ENCODE results near the gene PUS10. TPM values are rescaled to one million over a fixed set of nuclear protein-coding genes. Genes with fewer than 3 reads are reported as not detected.

The PUS10 gene
- total and polyA plus RNA-seq, 3 experiments from 2014 or later = 2.8 to 10.5 (median 10.0) TPM

DNA sequence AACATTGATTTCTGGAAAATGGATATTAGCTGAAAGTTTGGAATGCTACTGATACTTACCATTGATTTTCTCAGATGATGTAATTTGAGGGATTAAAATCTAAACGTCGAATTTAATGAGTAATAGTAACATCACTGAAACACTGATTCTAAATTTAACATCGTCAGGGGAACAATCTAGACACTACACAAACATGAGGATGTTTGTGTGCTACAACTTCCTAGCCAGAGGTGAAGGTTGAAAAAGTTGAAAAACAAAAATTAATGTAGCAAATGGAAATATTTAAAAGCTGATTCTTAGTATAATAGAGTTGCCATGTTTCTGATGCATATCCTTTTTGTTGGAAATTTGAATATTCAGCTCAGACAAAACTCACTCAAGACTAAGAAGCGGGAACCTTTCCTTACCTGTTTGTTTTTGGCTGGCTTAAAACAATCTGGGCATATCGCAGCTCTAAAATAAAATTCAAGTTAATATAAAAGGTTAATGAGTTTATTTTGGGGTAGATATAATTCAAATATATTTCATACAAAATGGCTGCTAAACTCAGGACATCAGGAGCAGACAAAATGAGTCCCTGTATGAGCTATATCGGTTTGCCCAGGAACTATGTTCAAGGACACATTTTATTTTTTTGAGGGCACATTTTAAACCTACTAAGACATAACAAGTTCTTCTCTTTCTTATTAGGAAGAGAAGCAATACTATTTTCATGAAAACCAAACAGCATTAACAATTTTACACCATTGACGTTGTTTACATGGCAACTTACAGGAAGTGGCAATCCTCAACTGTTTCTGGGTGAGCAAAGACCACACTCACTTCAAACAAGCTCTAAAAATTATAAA, 53.2 kb downstream of the PUS10 start:
- Mint-ChIP-seq H3K36me3 (peaks cover 5 to 21% (median 10%) of the 10 kb centered on the region in 3 donors), H3K27ac (peak overlapping the region; percentile 78 to 94 (median 92)), H3K4me1 (peaks cover 41 to 50% (median 50%) of the 10 kb centered on the region in 3 donors), H3K4me3 (peak overlapping the region in 6 of 7 donors; percentile 43 to 78 (median 58)), H3K27me3 (no peaks in the 10 kb centered on the region), H3K9me3 (peaks cover 0 to 8% (median 2%) of the 10 kb centered on the region in 5 donors)
- ChIA-PET CTCF (interaction anchor here (1.2 to 3.5 kb wide), 4 partner anchors 11 to 84 kb away, joined by 3 to 16 read pairs (median 4); partner anchors contain the start of gene REL), POLR2A (interaction anchor here (0.7 to 1.9 kb wide), 4 partner anchors 28 to 84 kb away, joined by 3 to 13 read pairs (median 5); partner anchors contain the start of gene REL)
- peak in 3 of 5 donors; percentile 50 to 57 (median 52) for DNase-seq
- H3K36me3 ChIP-seq (ENCODE audit: insufficient read depth, low read length) = no peaks in the 10 kb centered on the region
- no peaks in the 10 kb centered on the region for H3K27me3 ChIP-seq (ENCODE audit: insufficient read depth, low read length, poor library complexity, severe bottlenecking)
- H3K9me3 ChIP-seq (ENCODE audit: low read length) = no peaks in the 10 kb centered on the region
- peak overlapping the region; percentile 30 for H3K27ac ChIP-seq (ENCODE audit: low read depth, low read length)
- peaks cover 35% of the 10 kb centered on the region for H3K4me1 ChIP-seq (ENCODE audit: insufficient read depth, low read length)
- H3K4me3 ChIP-seq (ENCODE audit: low read length) = no peak overlapping the region

DNA sequence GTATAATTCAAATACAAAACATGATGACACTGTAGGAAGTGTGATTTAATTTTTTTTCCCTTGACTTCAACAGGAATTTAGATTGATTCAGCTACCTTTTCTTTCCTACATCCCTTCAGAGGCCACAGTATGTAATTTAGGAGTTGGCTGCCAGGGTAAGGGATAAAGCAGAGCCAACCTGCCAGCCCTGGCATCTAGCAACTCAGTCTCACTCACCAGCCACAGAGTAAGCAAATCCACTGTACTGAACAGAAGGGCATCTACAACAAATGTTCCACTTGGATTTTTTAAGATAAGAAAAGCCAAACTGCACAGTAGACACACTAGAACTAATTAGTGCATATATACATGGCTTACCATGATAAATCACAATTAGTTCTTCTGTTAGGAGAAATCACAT, 54.9 kb downstream of the PUS10 start:
- Histone ChIP-seq H3K4me3 (ENCODE audit: low read length) (no peak overlapping the region), H3K27ac (ENCODE audit: low read depth, low read length) (no peak overlapping the region), H3K4me1 (ENCODE audit: insufficient read depth, low read length) (peaks cover 35% of the 10 kb centered on the region), H3K36me3 (ENCODE audit: insufficient read depth, low read length) (no peaks in the 10 kb centered on the region), H3K27me3 (ENCODE audit: insufficient read depth, low read length, poor library complexity, severe bottlenecking) (no peaks in the 10 kb centered on the region), H3K9me3 (ENCODE audit: low read length) (no peaks in the 10 kb centered on the region)
- peaks cover 5 to 23% (median 13%) of the 10 kb centered on the region in 3 donors for H3K36me3 Mint-ChIP-seq
- no peak overlapping the region for H3K4me3 Mint-ChIP-seq
- peaks cover 39 to 50% (median 50%) of the 10 kb centered on the region in 3 donors for H3K4me1 Mint-ChIP-seq
- DNase-seq = no peak
- ChIA-PET CTCF (no interaction called here), POLR2A (interaction anchor here (0.5 kb wide), 1 partner anchor 159 kb away, joined by 5 read pairs; no protein-coding TSS in a partner anchor)
- peak overlapping the region in 5 of 8 donors; percentile 1 to 50 (median 35) for H3K27ac Mint-ChIP-seq
- no peaks in the 10 kb centered on the region for H3K27me3 Mint-ChIP-seq
- peaks cover 0 to 8% (median 2%) of the 10 kb centered on the region in 5 donors for H3K9me3 Mint-ChIP-seq

DNA sequence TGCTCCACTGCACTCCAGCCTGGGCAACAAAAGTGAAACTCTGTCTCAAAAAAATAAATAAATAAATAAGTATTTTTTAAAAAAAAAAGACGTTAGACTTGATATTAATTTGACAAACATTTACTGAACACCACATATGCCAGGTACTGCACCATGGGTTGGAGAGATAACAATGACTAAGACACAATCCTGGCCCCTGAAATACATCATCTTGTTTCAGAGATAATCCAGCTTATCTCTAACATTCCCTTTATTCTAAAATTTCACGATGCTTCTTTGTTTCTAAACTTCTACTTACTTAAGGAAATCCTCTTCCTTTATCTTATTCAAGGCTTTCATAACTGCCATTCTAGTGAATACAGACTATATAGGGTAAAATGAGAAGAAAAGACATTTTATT, 55.5 kb downstream of the PUS10 start:
- DNase-seq = no peak
- ChIA-PET POLR2A (interaction anchor here (0.5 kb wide), 1 partner anchor 158 kb away, joined by 5 read pairs; no protein-coding TSS in a partner anchor), CTCF (no interaction called here)
- no peak overlapping the region for H3K4me3 Mint-ChIP-seq
- H3K9me3 ChIP-seq (ENCODE audit: low read length) = no peaks in the 10 kb centered on the region
- no peak overlapping the region for H3K27ac ChIP-seq (ENCODE audit: low read depth, low read length)
- no peaks in the 10 kb centered on the region for H3K36me3 ChIP-seq (ENCODE audit: insufficient read depth, low read length)
- H3K9me3 Mint-ChIP-seq = peaks cover 0 to 8% (median 2%) of the 10 kb centered on the region in 5 donors
- no peak overlapping the region for H3K4me3 ChIP-seq (ENCODE audit: low read length)
- H3K27ac Mint-ChIP-seq = peak overlapping the region in 1 of 8 donors; percentile 34
- no peaks in the 10 kb centered on the region for H3K27me3 Mint-ChIP-seq
- H3K36me3 Mint-ChIP-seq = peaks cover 5 to 24% (median 15%) of the 10 kb centered on the region in 3 donors
- no peaks in the 10 kb centered on the region for H3K27me3 ChIP-seq (ENCODE audit: insufficient read depth, low read length, poor library complexity, severe bottlenecking)
- H3K4me1 ChIP-seq (ENCODE audit: insufficient read depth, low read length) = peaks cover 35% of the 10 kb centered on the region
- peaks cover 37 to 48% (median 47%) of the 10 kb centered on the region in 3 donors for H3K4me1 Mint-ChIP-seq

DNA sequence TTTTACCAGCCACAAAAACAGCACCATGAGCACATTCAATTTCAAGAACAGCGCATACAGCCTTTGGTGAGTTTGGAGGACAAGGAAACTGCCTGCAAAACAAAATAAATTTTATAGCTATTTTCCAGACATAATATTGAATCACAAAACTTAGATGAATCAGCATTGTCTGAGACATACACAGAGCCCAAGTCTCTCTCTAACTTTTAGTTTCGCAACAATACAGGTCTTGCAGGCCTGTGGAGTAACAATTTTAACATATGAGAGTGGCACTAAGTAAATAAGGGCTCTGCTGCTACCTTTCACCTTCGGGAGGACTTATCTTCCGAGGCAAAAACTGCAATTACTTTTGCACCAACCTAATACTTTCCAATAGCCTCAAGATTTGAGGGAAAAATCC, 56.6 kb downstream of the PUS10 start:
- Mint-ChIP-seq H3K9me3 (peaks cover 0 to 8% (median 2%) of the 10 kb centered on the region in 5 donors), H3K36me3 (peaks cover 7 to 29% (median 12%) of the 10 kb centered on the region in 3 donors), H3K27me3 (no peaks in the 10 kb centered on the region), H3K4me1 (peaks cover 30 to 37% (median 36%) of the 10 kb centered on the region in 3 donors), H3K27ac (peak overlapping the region in 1 of 8 donors; percentile 9), H3K4me3 (no peak overlapping the region)
- DNase-seq = no peak
- peaks cover 25% of the 10 kb centered on the region for H3K4me1 ChIP-seq (ENCODE audit: insufficient read depth, low read length)
- H3K9me3 ChIP-seq (ENCODE audit: low read length) = no peaks in the 10 kb centered on the region
- ChIA-PET CTCF (no interaction called here), POLR2A (no interaction called here)
- H3K27me3 ChIP-seq (ENCODE audit: insufficient read depth, low read length, poor library complexity, severe bottlenecking) = no peaks in the 10 kb centered on the region
- no peak overlapping the region for H3K27ac ChIP-seq (ENCODE audit: low read depth, low read length)
- H3K36me3 ChIP-seq (ENCODE audit: insufficient read depth, low read length) = no peaks in the 10 kb centered on the region
- no peak overlapping the region for H3K4me3 ChIP-seq (ENCODE audit: low read length)

DNA sequence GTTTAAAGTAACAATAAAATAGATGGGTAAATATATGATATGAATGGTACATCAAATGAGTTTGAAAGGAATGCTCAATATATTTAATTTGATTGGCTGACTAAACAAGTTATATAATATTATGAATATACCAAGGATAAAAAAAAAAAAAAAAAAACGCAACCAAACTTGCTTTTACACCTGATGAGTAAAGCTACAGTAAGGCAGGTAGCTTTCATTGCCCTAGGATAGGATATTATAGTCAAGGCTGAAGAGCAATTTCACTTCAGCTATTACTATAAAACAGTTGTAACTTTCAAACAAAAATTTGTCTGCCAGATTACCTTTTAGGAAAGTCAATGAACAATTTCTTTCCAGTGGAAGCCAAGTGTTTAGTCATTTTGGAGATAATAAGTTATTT, 57.3 kb downstream of the PUS10 start:
- Mint-ChIP-seq H3K36me3 (peaks cover 7 to 35% (median 12%) of the 10 kb centered on the region in 3 donors), H3K27ac (no peak overlapping the region), H3K27me3 (no peaks in the 10 kb centered on the region), H3K9me3 (peaks cover 0 to 8% (median 2%) of the 10 kb centered on the region in 5 donors), H3K4me1 (peaks cover 24 to 30% (median 30%) of the 10 kb centered on the region in 3 donors), H3K4me3 (no peak overlapping the region)
- peaks cover 17% of the 10 kb centered on the region for H3K4me1 ChIP-seq (ENCODE audit: insufficient read depth, low read length)
- H3K27me3 ChIP-seq (ENCODE audit: insufficient read depth, low read length, poor library complexity, severe bottlenecking) = no peaks in the 10 kb centered on the region
- ChIA-PET POLR2A (no interaction called here), CTCF (no interaction called here)
- DNase-seq = no peak
- H3K27ac ChIP-seq (ENCODE audit: low read depth, low read length) = no peak overlapping the region
- H3K9me3 ChIP-seq (ENCODE audit: low read length) = no peaks in the 10 kb centered on the region
- no peak overlapping the region for H3K4me3 ChIP-seq (ENCODE audit: low read length)
- no peaks in the 10 kb centered on the region for H3K36me3 ChIP-seq (ENCODE audit: insufficient read depth, low read length)

DNA sequence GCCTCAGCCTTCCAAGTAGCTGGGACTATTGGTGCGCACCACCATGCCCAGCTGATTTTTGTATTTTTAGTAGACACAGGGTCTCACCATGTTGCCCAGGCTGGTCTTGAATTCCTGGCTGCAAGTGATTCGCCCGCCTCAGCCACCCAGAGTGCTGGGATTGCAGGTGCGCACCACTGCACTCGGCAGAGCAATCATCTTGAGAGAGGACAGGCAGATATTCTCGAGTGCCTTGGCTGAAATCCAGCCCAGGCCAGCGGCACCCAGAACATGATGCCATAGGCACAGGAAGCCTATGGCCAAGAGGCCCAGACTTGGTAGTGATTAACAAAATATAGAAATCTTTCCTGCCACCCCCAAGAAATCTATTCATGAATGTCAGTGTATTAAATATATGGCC, 58.6 kb downstream of the PUS10 start:
- Histone ChIP-seq H3K27ac (ENCODE audit: low read depth, low read length) (no peak overlapping the region), H3K36me3 (ENCODE audit: insufficient read depth, low read length) (no peaks in the 10 kb centered on the region), H3K4me3 (ENCODE audit: low read length) (no peak overlapping the region), H3K4me1 (ENCODE audit: insufficient read depth, low read length) (peaks cover 5% of the 10 kb centered on the region), H3K27me3 (ENCODE audit: insufficient read depth, low read length, poor library complexity, severe bottlenecking) (no peaks in the 10 kb centered on the region), H3K9me3 (ENCODE audit: low read length) (no peaks in the 10 kb centered on the region)
- Mint-ChIP-seq H3K27ac (no peak overlapping the region), H3K9me3 (peaks cover 0 to 1% (median 0%) of the 10 kb centered on the region in 5 donors), H3K36me3 (peaks cover 4 to 33% (median 12%) of the 10 kb centered on the region in 3 donors), H3K4me3 (no peak overlapping the region), H3K4me1 (peaks cover 14 to 24% (median 24%) of the 10 kb centered on the region in 3 donors), H3K27me3 (no peaks in the 10 kb centered on the region)
- CTCF ChIA-PET = interaction anchor here (0.7 kb wide), 1 partner anchor 757 kb away, joined by 4 read pairs; no protein-coding TSS in a partner anchor
- DNase-seq = no peak
- POLR2A ChIA-PET = no interaction called here

DNA sequence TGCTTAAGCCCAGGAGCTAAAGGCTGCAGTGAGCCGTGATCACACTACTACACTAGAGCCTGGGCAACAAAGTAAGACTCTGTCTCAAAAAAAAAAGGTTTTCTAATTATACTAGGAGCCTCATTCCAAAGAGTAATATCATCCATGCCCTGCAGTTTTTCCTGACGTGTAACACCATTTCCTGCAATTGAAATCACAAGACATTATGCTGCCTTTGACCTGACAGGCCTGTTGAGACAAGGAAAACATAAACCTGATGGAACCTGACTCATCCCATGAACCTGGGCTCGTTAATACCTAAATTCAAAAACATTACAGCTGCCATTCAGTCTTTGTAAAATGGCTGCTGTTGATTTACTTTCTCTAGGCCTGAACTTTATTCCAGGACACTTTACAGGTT, 59.3 kb downstream of the PUS10 start:
- no peak overlapping the region for H3K4me3 ChIP-seq (ENCODE audit: low read length)
- H3K9me3 Mint-ChIP-seq = no peaks in the 10 kb centered on the region
- H3K27ac ChIP-seq (ENCODE audit: low read depth, low read length) = no peak overlapping the region
- DNase-seq = no peak
- no peak overlapping the region for H3K4me3 Mint-ChIP-seq
- peaks cover 8 to 33% (median 12%) of the 10 kb centered on the region in 3 donors for H3K36me3 Mint-ChIP-seq
- H3K27me3 ChIP-seq (ENCODE audit: insufficient read depth, low read length, poor library complexity, severe bottlenecking) = no peaks in the 10 kb centered on the region
- no peaks in the 10 kb centered on the region for H3K4me1 ChIP-seq (ENCODE audit: insufficient read depth, low read length)
- no peak overlapping the region for H3K27ac Mint-ChIP-seq
- H3K27me3 Mint-ChIP-seq = no peaks in the 10 kb centered on the region
- POLR2A ChIA-PET = no interaction called here
- H3K36me3 ChIP-seq (ENCODE audit: insufficient read depth, low read length) = no peaks in the 10 kb centered on the region
- peaks cover 14 to 24% (median 24%) of the 10 kb centered on the region in 3 donors for H3K4me1 Mint-ChIP-seq
- CTCF ChIA-PET = no interaction called here
- no peaks in the 10 kb centered on the region for H3K9me3 ChIP-seq (ENCODE audit: low read length)

DNA sequence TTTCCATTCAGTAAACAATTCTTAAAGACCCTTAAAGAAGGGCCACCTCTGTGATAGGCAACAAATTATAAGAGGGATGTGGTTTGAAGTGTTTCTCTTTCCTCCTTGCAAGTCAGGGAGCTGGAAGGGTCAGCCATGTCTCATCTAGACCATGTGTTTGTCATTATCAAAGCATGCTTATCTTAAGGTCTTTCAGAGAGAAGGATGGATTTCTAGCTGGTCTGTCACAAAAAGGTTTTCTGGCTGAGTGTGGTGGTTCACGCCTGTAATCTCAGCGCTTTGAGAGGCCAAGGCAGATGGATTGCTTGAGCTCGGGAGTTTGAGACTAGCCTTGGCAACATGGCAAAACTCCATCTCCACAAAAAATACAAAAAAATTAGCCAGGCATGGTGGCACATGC, 59.7 kb downstream of the PUS10 start:
- H3K27me3 ChIP-seq (ENCODE audit: insufficient read depth, low read length, poor library complexity, severe bottlenecking) = no peaks in the 10 kb centered on the region
- ChIA-PET POLR2A (no interaction called here), CTCF (no interaction called here)

More for the DNA sequence above, 59.7 kb downstream of the PUS10 start:
- Histone ChIP-seq H3K4me1 (ENCODE audit: insufficient read depth, low read length) (no peaks in the 10 kb centered on the region), H3K4me3 (ENCODE audit: low read length) (no peak overlapping the region), H3K9me3 (ENCODE audit: low read length) (no peaks in the 10 kb centered on the region), H3K27ac (ENCODE audit: low read depth, low read length) (no peak overlapping the region), H3K36me3 (ENCODE audit: insufficient read depth, low read length) (no peaks in the 10 kb centered on the region)
- Mint-ChIP-seq H3K4me1 (peaks cover 15 to 22% (median 22%) of the 10 kb centered on the region in 3 donors), H3K27me3 (no peaks in the 10 kb centered on the region), H3K9me3 (no peaks in the 10 kb centered on the region), H3K27ac (peak overlapping the region in 1 of 8 donors; percentile 12), H3K4me3 (no peak overlapping the region), H3K36me3 (peaks cover 11 to 37% (median 13%) of the 10 kb centered on the region in 3 donors)
- no peak for DNase-seq

Data from CD8-positive, alpha-beta memory T cell (primary cell).